GM12864 (cell line): ENCODE data around the gene SLC6A6.

Experiments
- DNase-seq: peaks from one replicate; pipeline ENCODE4 v3.0.0-alpha.2; 2011; ENCODE audit warnings: low read depth
- H3K4me3 ChIP-seq: 2 replicates; pipeline ENCODE4 v1.5.1; 2011; ENCODE audit warnings: mild to moderate bottlenecking, low read depth, low read length, control low read depth
- CTCF ChIP-seq: IDR thresholded peaks from 2 replicates; pipeline ENCODE4 v1.5.1; 2011; ENCODE audit warnings: low read depth, mild to moderate bottlenecking, moderate library complexity, low read length, control low read depth, inconsistent platforms; ENCODE audit errors: missing control alignments

Gene SLC6A6

GRCh38 chr3:14440168-14440518 lies 37.7 kb downstream of the SLC6A6 start:
- no peak for TF ChIP-seq CTCF
- DNase-seq: no peak
- no peak overlapping the region for H3K4me3 ChIP-seq

GRCh38 chr3:14440531-14441239 lies 38.3 kb downstream of the SLC6A6 start:
- DNase-seq: no peak
- TF ChIP-seq CTCF: no peak
- H3K4me3 ChIP-seq: no peak overlapping the region

- TF ChIP-seq CTCF: no peak
- DNase-seq: no peak
These were observed 39.0 kb downstream of the SLC6A6 start for GRCh38 chr3:14441240-14441919.

GRCh38 chr3:14441920-14442300 lies 39.5 kb downstream of the SLC6A6 start:
- DNase-seq: no peak
- TF ChIP-seq CTCF: no peak
- no peak overlapping the region for H3K4me3 ChIP-seq

More at GRCh38 chr3:14441240-14441919, 39.0 kb downstream of the SLC6A6 start:
- H3K4me3 ChIP-seq: no peak overlapping the region

DNA sequence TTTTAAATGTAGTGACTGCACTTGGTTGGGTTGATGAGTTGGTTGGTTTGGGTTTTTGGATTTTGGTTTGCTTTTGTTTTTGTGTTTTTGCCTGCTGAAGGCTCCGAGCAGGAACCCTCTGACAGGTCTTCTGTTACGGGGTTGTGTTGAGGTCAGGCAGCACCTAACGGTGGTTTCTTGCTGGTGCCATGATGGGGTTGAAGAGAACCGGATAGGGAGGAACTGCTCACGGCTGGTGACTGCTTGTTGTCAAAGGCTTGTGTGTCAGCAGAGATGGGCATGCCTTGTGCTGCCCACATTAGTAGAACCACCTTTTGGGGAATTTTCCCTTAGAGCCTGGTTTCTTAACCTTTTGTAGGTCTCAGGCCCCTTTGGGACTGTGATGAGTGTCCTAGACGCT lies 42.0 kb downstream of the SLC6A6 start:
- DNase-seq: no peak
- TF ChIP-seq CTCF: no peak
- H3K4me3 ChIP-seq: no peak overlapping the region

DNA sequence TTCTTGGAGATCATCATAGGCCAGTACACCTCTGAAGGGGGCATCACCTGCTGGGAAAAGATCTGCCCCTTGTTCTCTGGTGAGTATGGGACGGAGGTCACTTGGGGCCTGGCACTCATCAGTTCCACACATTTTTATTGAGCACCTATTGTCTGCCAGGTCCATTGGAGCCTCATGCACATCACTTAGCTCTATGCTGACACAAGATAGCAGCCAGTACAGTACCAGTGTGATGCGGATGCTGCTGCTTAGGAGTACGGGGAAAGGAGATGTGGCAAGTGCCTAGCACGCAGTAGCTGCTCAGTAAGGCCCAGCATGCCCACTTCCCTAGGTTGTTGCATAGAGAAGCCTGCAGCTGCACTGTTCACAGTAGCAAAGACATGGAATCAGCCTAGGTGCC lies 43.4 kb downstream of the SLC6A6 start:
- H3K4me3 ChIP-seq: no peak overlapping the region
- TF ChIP-seq CTCF: no peak
- no peak for DNase-seq
